NB4 (cell line): ENCODE data around the gene ITGAE.

Experiments used
- POLR2A ChIP-seq: IDR thresholded peaks from 2 replicates; pipeline ENCODE4 v1.6.1; 2011; ENCODE audit warnings: mild to moderate bottlenecking; ENCODE audit not compliant: insufficient read length; ENCODE audit errors: extremely low read depth
- TF ChIP-seq, protein P1 (sequence below): IDR thresholded peaks from one replicate; pipeline ENCODE4 v1.5.1; 2012; ENCODE audit warnings: low read depth, low read length
- TF ChIP-seq, protein P2 (sequence below): IDR thresholded peaks from 2 replicates; pipeline ENCODE4 v1.6.1; 2011; ENCODE audit warnings: low read depth, low read length

GRCh38 chr17:3755335-3756030, 45.5 kb downstream of the ITGAE start:
- TF ChIP-seq, protein P1, sequence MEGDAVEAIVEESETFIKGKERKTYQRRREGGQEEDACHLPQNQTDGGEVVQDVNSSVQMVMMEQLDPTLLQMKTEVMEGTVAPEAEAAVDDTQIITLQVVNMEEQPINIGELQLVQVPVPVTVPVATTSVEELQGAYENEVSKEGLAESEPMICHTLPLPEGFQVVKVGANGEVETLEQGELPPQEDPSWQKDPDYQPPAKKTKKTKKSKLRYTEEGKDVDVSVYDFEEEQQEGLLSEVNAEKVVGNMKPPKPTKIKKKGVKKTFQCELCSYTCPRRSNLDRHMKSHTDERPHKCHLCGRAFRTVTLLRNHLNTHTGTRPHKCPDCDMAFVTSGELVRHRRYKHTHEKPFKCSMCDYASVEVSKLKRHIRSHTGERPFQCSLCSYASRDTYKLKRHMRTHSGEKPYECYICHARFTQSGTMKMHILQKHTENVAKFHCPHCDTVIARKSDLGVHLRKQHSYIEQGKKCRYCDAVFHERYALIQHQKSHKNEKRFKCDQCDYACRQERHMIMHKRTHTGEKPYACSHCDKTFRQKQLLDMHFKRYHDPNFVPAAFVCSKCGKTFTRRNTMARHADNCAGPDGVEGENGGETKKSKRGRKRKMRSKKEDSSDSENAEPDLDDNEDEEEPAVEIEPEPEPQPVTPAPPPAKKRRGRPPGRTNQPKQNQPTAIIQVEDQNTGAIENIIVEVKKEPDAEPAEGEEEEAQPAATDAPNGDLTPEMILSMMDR: no peak
- no peak for TF ChIP-seq POLR2A
- TF ChIP-seq, protein P2, sequence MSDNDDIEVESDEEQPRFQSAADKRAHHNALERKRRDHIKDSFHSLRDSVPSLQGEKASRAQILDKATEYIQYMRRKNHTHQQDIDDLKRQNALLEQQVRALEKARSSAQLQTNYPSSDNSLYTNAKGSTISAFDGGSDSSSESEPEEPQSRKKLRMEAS: no peak
